Nucleus accumbens (tissue), 56 donors: ENCODE results near the gene ACVR1.
A peak's percentile ranks its signal among the peaks of the same experiment; 100 is the strongest.

Source experiments
- DNase-seq, 56 donors: peaks; one replicate each; lab custom pipeline; 2025; lab: John Stamatoyannopoulos, UW

The ACVR1 gene

GRCh38 chr2:157803476-157803875, 72.7 kb downstream of the ACVR1 start:
- no peak for DNase-seq

- DNase-seq: no peak
Observed at GRCh38 chr2:157800838-157801495, 75.2 kb downstream of the ACVR1 start.

- no peak for DNase-seq
Observed at GRCh38 chr2:157793053-157793612, 83.0 kb downstream of the ACVR1 start.

- DNase-seq: peak in 3 of 56 donors; percentile 5 to 40 (median 6)
Observed at GRCh38 chr2:157792335-157793052, 83.6 kb downstream of the ACVR1 start.

GRCh38 chr2:157790780-157791179, 85.3 kb downstream of the ACVR1 start:
- no peak for DNase-seq

- DNase-seq: peak in 2 of 56 donors; percentile 6 to 31
Observed at GRCh38 chr2:157789933-157790511, 86.1 kb downstream of the ACVR1 start.

- DNase-seq: peak in 2 of 56 donors; percentile 6 to 7
Observed at GRCh38 chr2:157789256-157789655, 86.9 kb downstream of the ACVR1 start.

- no peak for DNase-seq
Observed at GRCh38 chr2:157788201-157788600, 87.9 kb downstream of the ACVR1 start.

GRCh38 chr2:157787364-157787938, 88.7 kb downstream of the ACVR1 start:
- DNase-seq: no peak

- DNase-seq: no peak
Observed at GRCh38 chr2:157786663-157787363, 89.3 kb downstream of the ACVR1 start.

GRCh38 chr2:157785866-157786662, 90.1 kb downstream of the ACVR1 start:
- DNase-seq: no peak

- DNase-seq: peak in 1 of 56 donors; percentile 28
Observed at GRCh38 chr2:157785200-157785599, 90.9 kb downstream of the ACVR1 start.

- no peak for DNase-seq
Observed at GRCh38 chr2:157784823-157785175, 91.3 kb downstream of the ACVR1 start.

- DNase-seq: peak in 24 of 56 donors; percentile 5 to 56 (median 15)
Observed at GRCh38 chr2:157784169-157784822, 91.8 kb downstream of the ACVR1 start.

- no peak for DNase-seq
Observed at GRCh38 chr2:157783245-157783644, 92.9 kb downstream of the ACVR1 start.

GRCh38 chr2:157782057-157782845, 93.9 kb downstream of the ACVR1 start:
- DNase-seq: no peak

- no peak for DNase-seq
Observed at GRCh38 chr2:157780211-157780610, 95.9 kb downstream of the ACVR1 start.

- DNase-seq: no peak
Observed at GRCh38 chr2:157779794-157780193, 96.3 kb downstream of the ACVR1 start.
